GM19463 (cell line): ENCODE measurements around the gene FOXP1.

Source experiments
- ATAC-seq: cut with Tn5 transposase; IDR thresholded peaks from one replicate; pipeline ENCODE4 v1.9.1; 2021; ENCODE audit warnings: mild to moderate bottlenecking, moderate library complexity; ENCODE audit not compliant: unreplicated experiment

The FOXP1 gene

GRCh38 chr3:71251156-71251775 is 332.3 kb downstream of the FOXP1 start:
- ATAC-seq = no peak

- ATAC-seq = no peak
Measured at GRCh38 chr3:71250026-71250425, 333.5 kb downstream of the FOXP1 start.

- ATAC-seq = no peak
Measured at GRCh38 chr3:71247958-71248335, 335.6 kb downstream of the FOXP1 start.

GRCh38 chr3:71247221-71247957 is 336.1 kb downstream of the FOXP1 start:
- ATAC-seq = no peak

GRCh38 chr3:71245971-71246880 is 337.3 kb downstream of the FOXP1 start:
- ATAC-seq = no peak

GRCh38 chr3:71244826-71245488 is 338.6 kb downstream of the FOXP1 start:
- ATAC-seq = no peak

GRCh38 chr3:71244153-71244825 is 339.2 kb downstream of the FOXP1 start:
- no peak for ATAC-seq

GRCh38 chr3:71243229-71243628 is 340.3 kb downstream of the FOXP1 start:
- ATAC-seq = no peak

GRCh38 chr3:71241981-71242560 is 341.5 kb downstream of the FOXP1 start:
- ATAC-seq = no peak

- ATAC-seq = no peak
Measured at GRCh38 chr3:71241246-71241901, 342.2 kb downstream of the FOXP1 start.

- no peak for ATAC-seq
Measured at GRCh38 chr3:71240034-71240433, 343.5 kb downstream of the FOXP1 start.

GRCh38 chr3:71238355-71238757 is 345.2 kb downstream of the FOXP1 start:
- ATAC-seq = no peak

GRCh38 chr3:71237672-71238071 is 345.9 kb downstream of the FOXP1 start:
- no peak for ATAC-seq

GRCh38 chr3:71235846-71236245 is 347.7 kb downstream of the FOXP1 start:
- ATAC-seq = no peak

GRCh38 chr3:71232895-71233294 is 350.6 kb downstream of the FOXP1 start:
- ATAC-seq = no peak

- ATAC-seq = no peak
Measured at GRCh38 chr3:71232175-71232679, 351.3 kb downstream of the FOXP1 start.

GRCh38 chr3:71231680-71232079 is 351.8 kb downstream of the FOXP1 start:
- no peak for ATAC-seq

- ATAC-seq = no peak
Measured at GRCh38 chr3:71229905-71230657, 353.4 kb downstream of the FOXP1 start.
